Measurements from ENCODE around the gene SLC38A4.

- no peak for TF ChIP-seq CTCF (conservative IDR thresholded peaks at IDR 0.05)
- TF ChIP-seq EZH2 (IDR thresholded peaks at IDR 0.05; ENCODE audit: low read depth): no peak
These were observed 10.0 kb upstream of the SLC38A4 start for GRCh38 chr12:46835785-46836184.

All from PC-9 (cell line).